Caki2 (cell line): ENCODE results near the gene UCN3. TPM values are rescaled to one million over a fixed set of nuclear protein-coding genes. Genes with fewer than 3 reads are reported as not detected.
"Not testable (repeated sequence)": the region's sequence is repeated elsewhere in the genome, so short reads cannot be mapped to it uniquely, and the experiment has no call there.

Experiments
- DNase-seq: peaks from one replicate; pipeline ENCODE4 v3.0.0-alpha.2; 2015; ENCODE audit warnings: low read depth
- in situ Hi-C: cut with HindIII; loops from 2 replicates; pipeline ENCODE4 v1.10.0; 2016; ENCODE audit warnings: low sequenced_read_pairs, low pct_unique_long_range_greater_than_20kb, mixed read lengths
- total RNA-seq: library from RNA; depleted of rRNA; stranded (reverse); fragments of >200 nt; shearing (Covaris generic); gene quantifications from 2 replicates; pipeline ENCODE4 v1.2.3, GENCODE V29; 2014; ENCODE audit warnings: low replicate concordance

Gene UCN3
- total RNA-seq, 1 experiment from 2014 or later = not detected

DNA sequence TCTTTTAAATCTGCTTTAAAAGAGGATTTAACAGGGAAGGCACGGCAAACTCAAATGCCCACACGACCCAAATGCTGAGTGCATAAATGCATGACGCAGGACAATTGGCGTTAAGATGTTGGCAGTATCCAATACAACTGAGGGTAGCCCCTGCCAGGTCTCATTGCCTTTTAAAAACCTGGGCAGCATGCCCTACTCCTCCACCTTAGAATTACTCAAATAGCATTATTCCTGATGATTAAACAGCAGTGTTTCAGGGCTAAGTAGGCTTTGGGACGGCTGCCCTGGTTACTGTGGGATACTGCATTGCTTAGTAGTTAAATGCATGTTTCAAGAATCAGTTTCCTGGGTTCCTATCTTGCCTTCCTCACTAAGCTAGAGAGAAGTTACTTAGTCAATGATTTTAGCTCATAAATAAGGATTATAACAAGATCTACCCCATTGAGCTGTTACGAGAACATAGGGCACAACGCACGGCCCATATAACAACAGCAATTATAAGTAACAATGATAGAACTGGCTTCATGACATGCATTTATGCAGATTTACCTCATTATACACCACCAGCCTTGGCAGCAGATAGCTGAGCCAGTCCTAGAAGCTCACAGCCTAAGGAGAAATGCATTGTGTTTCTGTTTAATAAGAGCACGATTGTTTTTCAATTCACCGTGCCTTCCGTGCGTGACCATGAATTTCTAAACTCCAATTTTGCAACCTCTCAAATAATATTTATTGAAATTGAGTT lies 32.0 kb downstream of the UCN3 start:
- DNase-seq = no peak
- in situ Hi-C loops = no loop called here

DNA sequence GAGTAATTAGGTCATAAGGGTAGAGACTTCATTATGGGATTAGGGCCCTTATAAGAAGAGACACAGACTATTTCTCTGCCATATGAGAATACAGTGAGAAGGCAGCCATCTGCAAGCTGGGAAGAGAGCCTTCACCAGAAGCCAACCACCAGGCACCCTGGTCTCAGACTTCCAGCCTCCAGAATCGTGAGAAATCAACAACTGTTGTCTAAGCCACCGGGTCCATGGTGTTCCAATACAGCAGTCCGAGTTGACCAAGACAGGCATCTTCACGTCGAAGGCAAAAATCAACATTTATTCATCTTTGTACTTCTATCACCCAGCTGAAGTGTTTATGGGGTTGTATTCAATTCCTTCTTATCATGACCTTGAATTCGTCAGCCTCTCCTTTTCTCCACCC lies 34.6 kb downstream of the UCN3 start:
- no peak for DNase-seq
- in situ Hi-C loops = no loop called here

DNA sequence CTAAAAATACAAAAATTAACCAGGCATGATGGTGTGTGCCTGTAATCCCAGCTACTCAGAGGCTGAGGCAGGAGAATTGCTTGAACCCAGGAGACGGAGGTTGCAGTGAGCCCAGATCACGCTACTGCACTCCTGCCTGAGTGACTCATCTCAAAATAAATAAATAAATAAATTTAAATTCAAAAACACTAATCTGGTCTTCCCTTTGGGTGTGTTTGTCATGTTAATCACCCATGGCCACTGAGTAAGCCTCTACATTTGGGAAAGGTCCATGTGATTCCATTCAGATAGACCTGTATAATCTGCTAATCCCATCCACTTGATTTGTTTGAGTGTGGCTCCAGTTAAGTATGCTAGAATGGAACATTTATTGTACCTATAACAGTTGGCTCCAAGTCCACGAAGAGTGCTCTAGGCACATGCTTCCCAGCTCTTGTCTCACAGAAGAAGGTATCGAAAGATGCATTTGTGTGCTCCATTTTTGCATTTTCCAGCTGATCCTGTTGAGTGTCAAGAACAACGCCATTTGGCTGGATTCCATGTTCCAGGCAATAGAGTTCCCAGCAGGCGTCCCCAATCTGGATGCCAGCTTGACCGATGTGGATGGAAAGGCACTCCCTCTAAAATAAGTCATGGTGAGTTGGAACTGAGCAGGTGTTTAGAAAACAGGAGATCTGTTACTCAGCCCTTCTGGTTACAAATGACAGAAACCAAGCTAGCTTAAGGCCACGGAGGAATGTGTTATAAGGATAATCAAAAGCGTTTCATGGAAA lies 35.9 kb downstream of the UCN3 start:
- in situ Hi-C loops = no loop called here
- DNase-seq = no peak

DNA sequence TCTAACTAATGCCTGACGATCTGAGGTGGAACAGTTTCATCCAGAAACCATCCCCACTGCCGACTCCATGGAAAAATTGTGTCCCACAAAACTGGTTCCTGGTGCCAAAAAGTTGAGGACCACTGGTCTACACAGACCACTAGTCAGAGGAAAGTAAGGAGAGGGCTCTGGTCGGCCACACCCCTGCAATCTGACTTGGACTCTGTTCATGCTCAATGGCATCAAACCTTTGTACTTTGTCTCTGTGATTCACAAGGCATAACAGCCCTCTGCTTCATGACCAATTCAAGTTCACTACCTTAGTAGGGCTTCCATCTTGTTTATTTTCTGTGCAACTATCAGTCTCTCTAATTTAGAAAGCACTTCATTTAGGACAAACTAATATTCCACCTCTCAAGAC lies 38.0 kb downstream of the UCN3 start:
- DNase-seq = no peak
- in situ Hi-C loops = no loop called here

- DNase-seq = no peak
- in situ Hi-C loops = no loop called here
These were observed 39.7 kb downstream of the UCN3 start, which contains the start of gene TUBAL3 for GRCh38 chr10:5404208-5405041. TSS of gene TUBAL3 (minus strand) at chr10:5404828. CDS start at chr10:5404792, 36 bp downstream.

- in situ Hi-C loops = no loop called here
- no peak for DNase-seq
These were observed 42.2 kb downstream of the UCN3 start for GRCh38 chr10:5406918-5407317.

DNA sequence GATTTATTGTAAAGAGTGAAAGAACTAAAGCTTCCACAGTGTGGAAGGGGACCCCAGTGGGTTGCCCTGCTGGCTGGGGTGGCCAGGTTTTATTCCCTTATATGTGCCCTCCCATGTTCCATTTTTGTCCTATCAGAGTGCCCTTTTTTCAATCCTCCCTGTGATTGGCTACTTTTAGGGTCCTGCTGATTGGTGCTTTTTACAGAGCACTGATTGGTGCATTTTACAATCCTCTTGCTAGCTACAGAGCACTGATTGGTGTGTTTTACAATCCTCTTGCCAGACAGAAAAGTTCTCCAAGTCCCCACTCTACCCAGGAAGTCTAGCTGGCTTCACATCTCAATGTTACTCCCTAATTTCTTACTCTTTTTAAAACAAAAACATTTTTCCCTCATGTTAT lies 46.0 kb downstream of the UCN3 start:
- in situ Hi-C loops, DNase-seq: not testable (repeated sequence)

DNA sequence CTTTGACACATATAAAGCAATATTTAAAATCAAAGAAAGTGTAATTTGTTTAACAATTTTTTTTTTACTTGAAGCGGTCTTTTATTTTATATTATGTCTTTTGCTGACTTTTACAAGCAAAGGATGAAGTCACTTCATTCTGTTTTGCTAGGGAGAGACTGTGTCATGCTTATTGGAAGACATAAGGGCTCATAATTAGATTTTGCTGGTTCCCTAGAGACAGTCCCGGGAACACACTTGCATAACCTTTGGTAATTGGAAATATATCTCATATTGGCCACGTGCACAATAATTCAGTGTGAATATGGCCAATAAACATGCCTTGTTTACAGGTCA lies 47.1 kb downstream of the UCN3 start:
- in situ Hi-C loops = no loop called here
- no peak for DNase-seq

- DNase-seq = peak; percentile 90
- in situ Hi-C loops = no loop called here
These were observed 47.6 kb downstream of the UCN3 start, which contains the start of gene NET1 for GRCh38 chr10:5412277-5412941. TSS of gene NET1 (plus strand) at chr10:5412557. CDS start at chr10:5412693, 136 bp downstream.

GRCh38 chr10:5413012-5413938 lies 48.5 kb downstream of the UCN3 start:
- in situ Hi-C loops = no loop called here
- DNase-seq = peak; percentile 41

DNA sequence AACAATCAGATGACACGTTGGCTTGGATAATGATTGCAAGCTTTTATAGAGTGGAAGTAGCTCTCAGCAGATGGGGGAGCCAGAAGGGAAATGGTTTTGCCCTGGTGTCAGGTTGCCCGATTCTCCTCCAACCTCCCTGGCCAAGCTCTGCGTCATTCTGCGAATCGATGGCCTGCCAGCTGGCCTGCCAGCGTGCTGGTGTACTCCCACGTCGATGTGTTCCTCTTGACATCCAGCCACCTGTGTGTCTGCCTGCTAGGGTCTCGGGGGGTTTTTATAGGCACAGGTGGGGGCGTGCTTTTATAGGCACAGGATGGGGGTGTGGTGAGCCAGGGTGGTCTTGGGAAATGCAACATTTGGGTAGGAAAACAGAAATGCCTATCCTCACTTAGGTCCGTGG lies 52.2 kb downstream of the UCN3 start:
- in situ Hi-C loops = no loop called here
- DNase-seq = no peak

DNA sequence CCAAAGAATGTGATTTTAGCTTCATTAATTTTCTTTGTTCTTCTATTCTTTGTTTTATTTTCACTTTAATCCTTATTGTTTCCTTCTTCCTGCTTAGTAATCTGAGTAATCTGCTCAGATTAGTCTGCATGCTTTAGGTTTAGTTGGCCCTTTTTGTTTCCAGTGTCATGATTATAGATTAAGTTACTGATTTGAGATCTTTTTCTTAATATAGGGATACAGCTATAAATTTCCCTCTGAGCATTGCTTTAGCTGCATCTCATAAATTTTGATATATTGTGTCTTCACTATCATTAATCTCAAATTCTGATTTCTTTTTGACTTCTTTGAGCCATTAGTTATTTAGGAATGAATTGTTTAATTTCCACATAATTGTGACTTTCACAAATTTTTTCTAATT lies 53.8 kb downstream of the UCN3 start:
- in situ Hi-C loops = no loop called here

GRCh38 chr10:5419466-5420094 lies 54.8 kb downstream of the UCN3 start:
- DNase-seq = no peak
- in situ Hi-C loops = no loop called here

More for the DNA sequence above, 53.8 kb downstream of the UCN3 start:
- DNase-seq = no peak

DNA sequence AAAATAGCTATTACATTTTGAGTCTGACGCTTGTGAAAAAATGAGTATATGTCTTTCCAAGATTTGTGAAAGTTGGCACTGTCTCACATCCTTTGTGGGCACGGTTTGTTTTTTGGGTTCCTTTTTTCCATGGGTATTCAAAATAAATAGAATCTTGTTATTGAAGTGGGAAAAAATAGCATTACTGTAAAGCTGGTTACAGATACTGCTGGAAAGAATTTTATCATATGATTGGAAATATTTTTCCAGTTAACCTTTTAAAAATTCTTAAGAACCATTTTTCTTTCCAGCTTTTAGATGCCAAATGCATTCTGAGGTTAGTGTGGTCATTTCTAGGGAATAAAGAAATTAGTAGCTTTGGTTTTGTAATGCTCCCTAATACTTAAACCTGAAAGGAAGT lies 59.0 kb downstream of the UCN3 start:
- in situ Hi-C loops = no loop called here
- no peak for DNase-seq
